Lower lobe of right lung (tissue), 2 donors: ENCODE data around the gene SLAMF8. TPM values are rescaled to one million over a fixed set of nuclear protein-coding genes. Genes with fewer than 3 reads are reported as not detected.

Source experiments
- ATAC-seq, 2 donors: fragments of 200-7000 bp; cut with Tn5 transposase; one replicate each; pipeline ENCODE4 v1.9.1; 2020 to 2022; ENCODE audit warnings: mild to moderate bottlenecking in 2 of 2, moderate library complexity in 2 of 2
- DNase-seq: peaks from one replicate; pipeline ENCODE4 v3.0.0-alpha.2; 2020
- H3K27ac ChIP-seq: fragments of 200-600 bp; one replicate; pipeline ENCODE4 v1.8.0; 2022
- H3K27me3 ChIP-seq: fragments of 200-600 bp; one replicate; pipeline ENCODE4 v1.8.0; 2022; ENCODE audit warnings: low read depth
- H3K36me3 ChIP-seq: fragments of 200-600 bp; one replicate; pipeline ENCODE4 v1.8.0; 2022; ENCODE audit warnings: mild to moderate bottlenecking
- H3K4me1 ChIP-seq: fragments of 200-600 bp; one replicate; pipeline ENCODE4 v1.8.0; 2022
- H3K4me3 ChIP-seq: fragments of 200-600 bp; one replicate; pipeline ENCODE4 v1.8.0; 2022; ENCODE audit warnings: mild to moderate bottlenecking
- H3K9me3 ChIP-seq: fragments of 200-600 bp; one replicate; pipeline ENCODE4 v1.8.0; 2022
- CTCF ChIP-seq: fragments of 200-600 bp; IDR thresholded peaks from one replicate; pipeline ENCODE4 v1.8.0; 2022; ENCODE audit warnings: antibody characterized with exemption, mild to moderate bottlenecking
- intact Hi-C: fragments of 100-400 bp; cut with DNase I; formaldehyde crosslinking; loops from one replicate; pipeline ENCODE4 v1.11.0; 2022
- total RNA-seq: library from RNA; stranded (reverse); fragmentation: NEBNext Ultra II Directional; extraction: Animal tissue kit (Norgen Biotek cat#: 25700); gene quantifications from one replicate; pipeline ENCODE4 v1.2.1, GENCODE V29; 2021
- donor health status: DM: no; HTN: yes; CAD: no; lungs with severe emphysema.

Gene SLAMF8
- total RNA-seq, 1 donor from 2014 or later, result 51.2 TPM

GRCh38 chr1:159783724-159784123 lies 42.9 kb upstream of the SLAMF8 start:
- Histone ChIP-seq H3K27me3 (no peaks in the 10 kb centered on the region), H3K4me3 (no peak overlapping the region), H3K36me3 (no peaks in the 10 kb centered on the region), H3K27ac (no peak overlapping the region), H3K4me1 (peaks cover 28% of the 10 kb centered on the region), H3K9me3 (no peaks in the 10 kb centered on the region)
- intact Hi-C loops, result no loop called here
- no peak for DNase-seq
- ATAC-seq, result no peak
- TF ChIP-seq CTCF, result no peak

GRCh38 chr1:159786465-159786864 lies 40.2 kb upstream of the SLAMF8 start:
- H3K9me3 ChIP-seq, result no peaks in the 10 kb centered on the region
- H3K36me3 ChIP-seq, result no peaks in the 10 kb centered on the region
- TF ChIP-seq CTCF, result no peak
- DNase-seq (no peak), ATAC-seq (no peak)
- H3K4me3 ChIP-seq, result no peak overlapping the region
- no peak overlapping the region for H3K27ac ChIP-seq
- intact Hi-C loops, result no loop called here
- no peaks in the 10 kb centered on the region for H3K27me3 ChIP-seq
- peaks cover 11% of the 10 kb centered on the region for H3K4me1 ChIP-seq

GRCh38 chr1:159786966-159787365 lies 39.7 kb upstream of the SLAMF8 start:
- H3K9me3 ChIP-seq, result no peaks in the 10 kb centered on the region
- no peak for TF ChIP-seq CTCF
- peaks cover 6% of the 10 kb centered on the region for H3K4me1 ChIP-seq
- ATAC-seq (no peak), DNase-seq (no peak)
- no peaks in the 10 kb centered on the region for H3K27me3 ChIP-seq
- H3K36me3 ChIP-seq, result no peaks in the 10 kb centered on the region
- H3K27ac ChIP-seq, result no peak overlapping the region
- intact Hi-C loops, result no loop called here
- H3K4me3 ChIP-seq, result no peak overlapping the region

DNA sequence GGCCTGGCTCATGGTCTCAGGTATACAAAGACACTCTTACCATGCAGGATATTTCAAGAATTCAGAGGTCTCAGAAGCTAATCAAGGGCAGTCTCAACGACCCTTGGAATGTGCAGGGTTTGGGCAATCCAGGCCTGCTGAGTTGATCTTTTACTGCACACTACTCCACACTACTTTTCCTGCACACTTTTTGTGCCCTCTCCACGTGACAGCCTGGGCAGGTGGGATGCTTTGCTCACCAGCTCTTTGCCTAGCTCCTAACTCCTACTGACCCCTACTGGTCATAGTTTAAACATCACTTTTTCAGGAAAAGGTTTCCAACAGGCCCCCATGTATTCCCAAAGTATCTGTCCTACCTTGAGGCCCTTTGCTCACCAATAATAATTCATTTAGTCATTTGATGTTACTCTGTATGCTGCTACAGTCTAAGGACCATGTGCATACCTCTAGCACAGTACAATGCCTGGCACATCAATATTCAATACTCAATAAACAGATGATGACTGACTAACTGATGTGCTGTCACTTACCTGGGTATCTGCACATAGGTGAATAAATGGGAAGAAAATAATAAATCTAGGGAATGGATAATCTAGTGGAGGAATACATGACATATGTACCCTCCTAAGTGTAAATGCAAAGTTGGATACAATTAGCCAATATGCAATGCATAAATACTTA lies 36.3 kb upstream of the SLAMF8 start:
- no peak for DNase-seq
- Histone ChIP-seq H3K4me3 (no peak overlapping the region), H3K4me1 (no peaks in the 10 kb centered on the region), H3K27me3 (peaks cover 9% of the 10 kb centered on the region), H3K27ac (no peak overlapping the region), H3K9me3 (no peaks in the 10 kb centered on the region), H3K36me3 (no peaks in the 10 kb centered on the region)
- ATAC-seq, result peak; percentile 66 to 73
- TF ChIP-seq CTCF, result peak; percentile 59
- intact Hi-C loops, result no loop called here

DNA sequence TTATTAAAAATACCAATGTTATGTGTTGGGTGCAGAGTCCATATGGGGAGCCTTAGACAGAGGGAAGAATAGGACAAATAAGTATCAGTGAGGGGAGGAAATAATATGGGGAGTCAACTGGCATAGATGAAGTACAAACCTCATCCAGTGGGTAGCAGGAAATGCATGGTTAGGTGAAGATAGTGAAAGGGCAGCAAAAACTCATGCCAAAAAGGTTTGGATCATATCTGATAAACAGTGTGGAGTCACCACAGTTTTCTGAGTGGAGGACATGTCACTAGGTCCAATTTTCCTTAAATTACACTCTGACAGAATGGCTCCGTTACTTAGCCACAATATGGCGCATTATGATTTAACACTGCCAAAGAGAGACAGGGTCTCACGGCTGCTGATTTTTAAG lies 35.6 kb upstream of the SLAMF8 start:
- TF ChIP-seq CTCF, result no peak
- intact Hi-C loops, result no loop called here
- H3K27me3 ChIP-seq, result peaks cover 9% of the 10 kb centered on the region

More for the DNA sequence above, 35.6 kb upstream of the SLAMF8 start:
- Histone ChIP-seq H3K36me3 (no peaks in the 10 kb centered on the region), H3K27ac (no peak overlapping the region), H3K4me1 (no peaks in the 10 kb centered on the region), H3K4me3 (no peak overlapping the region), H3K9me3 (no peaks in the 10 kb centered on the region)
- no peak for DNase-seq
- no peak for ATAC-seq
